Measurements from ENCODE around the gene BDH1.

The BDH1 gene

DNA sequence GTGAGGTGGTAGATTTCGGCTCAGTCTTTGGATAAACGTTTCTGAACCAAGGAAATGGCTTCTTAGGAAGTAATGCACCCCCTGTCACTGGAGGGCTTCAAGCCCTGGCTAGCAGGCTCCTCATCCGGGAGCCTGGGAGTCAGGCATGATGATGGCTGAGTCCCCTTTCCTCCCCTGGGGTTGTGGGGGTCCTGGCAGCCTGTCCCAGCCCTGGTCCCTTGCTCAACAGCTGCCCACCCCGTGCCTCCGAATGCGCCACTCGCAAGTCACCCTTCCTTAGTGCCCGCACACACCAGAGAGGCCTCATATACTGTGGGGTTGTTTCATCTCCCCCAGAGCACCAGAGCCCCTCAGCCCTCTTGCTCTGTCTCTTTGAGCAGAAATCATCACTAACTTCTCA is 48.2 kb downstream of the BDH1 start:
- no peak overlapping the region for H3K4me3 ChIP-seq (replicated peaks; ENCODE audit: low read depth, low read length)
- no peaks in the 10 kb centered on the region for H3K27me3 ChIP-seq (replicated peaks; ENCODE audit: control insufficient read depth, insufficient read depth, low read length)
- TF ChIP-seq, protein P1, sequence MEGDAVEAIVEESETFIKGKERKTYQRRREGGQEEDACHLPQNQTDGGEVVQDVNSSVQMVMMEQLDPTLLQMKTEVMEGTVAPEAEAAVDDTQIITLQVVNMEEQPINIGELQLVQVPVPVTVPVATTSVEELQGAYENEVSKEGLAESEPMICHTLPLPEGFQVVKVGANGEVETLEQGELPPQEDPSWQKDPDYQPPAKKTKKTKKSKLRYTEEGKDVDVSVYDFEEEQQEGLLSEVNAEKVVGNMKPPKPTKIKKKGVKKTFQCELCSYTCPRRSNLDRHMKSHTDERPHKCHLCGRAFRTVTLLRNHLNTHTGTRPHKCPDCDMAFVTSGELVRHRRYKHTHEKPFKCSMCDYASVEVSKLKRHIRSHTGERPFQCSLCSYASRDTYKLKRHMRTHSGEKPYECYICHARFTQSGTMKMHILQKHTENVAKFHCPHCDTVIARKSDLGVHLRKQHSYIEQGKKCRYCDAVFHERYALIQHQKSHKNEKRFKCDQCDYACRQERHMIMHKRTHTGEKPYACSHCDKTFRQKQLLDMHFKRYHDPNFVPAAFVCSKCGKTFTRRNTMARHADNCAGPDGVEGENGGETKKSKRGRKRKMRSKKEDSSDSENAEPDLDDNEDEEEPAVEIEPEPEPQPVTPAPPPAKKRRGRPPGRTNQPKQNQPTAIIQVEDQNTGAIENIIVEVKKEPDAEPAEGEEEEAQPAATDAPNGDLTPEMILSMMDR (IDR thresholded peaks at IDR 0.05; ENCODE audit: insufficient read depth, low read length, poor library complexity, severe bottlenecking) = no peak
- DNase-seq (ENCODE audit: extremely low read depth, insufficient read length) = no peak
- peaks cover 8% of the 10 kb centered on the region for H3K36me3 ChIP-seq (ENCODE audit: control insufficient read depth, insufficient read depth, low read length)

DNA sequence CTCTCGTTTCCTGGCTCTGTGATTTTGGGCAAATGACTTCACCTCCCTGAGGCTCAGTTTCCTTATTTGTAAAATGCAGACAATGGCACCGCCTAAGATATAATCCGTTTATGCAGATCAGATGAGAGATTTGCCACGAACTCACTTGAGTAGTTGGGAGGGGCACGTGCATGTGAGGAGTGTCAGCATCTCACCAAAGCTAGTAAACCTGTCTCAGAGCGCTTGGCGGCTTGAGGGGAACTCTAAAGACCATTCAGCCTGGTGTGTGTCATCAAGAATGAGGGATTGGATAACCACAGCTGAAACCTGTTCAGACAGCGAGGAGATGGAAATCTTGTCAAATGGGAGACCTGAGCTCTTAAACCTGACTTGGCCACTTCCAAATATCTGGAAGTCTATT is 48.7 kb downstream of the BDH1 start:
- Histone ChIP-seq H3K36me3 (ENCODE audit: control insufficient read depth, insufficient read depth, low read length) (peaks cover 4% of the 10 kb centered on the region; the same call in 1 of the 2 replicates), H3K27me3 (replicated peaks; ENCODE audit: control insufficient read depth, insufficient read depth, low read length) (no peaks in the 10 kb centered on the region), H3K4me3 (replicated peaks; ENCODE audit: low read depth, low read length) (no peak overlapping the region)
- no peak for DNase-seq (ENCODE audit: extremely low read depth, insufficient read length)
- TF ChIP-seq, protein P1 (IDR thresholded peaks at IDR 0.05; ENCODE audit: insufficient read depth, low read length, poor library complexity, severe bottlenecking) = no peak

DNA sequence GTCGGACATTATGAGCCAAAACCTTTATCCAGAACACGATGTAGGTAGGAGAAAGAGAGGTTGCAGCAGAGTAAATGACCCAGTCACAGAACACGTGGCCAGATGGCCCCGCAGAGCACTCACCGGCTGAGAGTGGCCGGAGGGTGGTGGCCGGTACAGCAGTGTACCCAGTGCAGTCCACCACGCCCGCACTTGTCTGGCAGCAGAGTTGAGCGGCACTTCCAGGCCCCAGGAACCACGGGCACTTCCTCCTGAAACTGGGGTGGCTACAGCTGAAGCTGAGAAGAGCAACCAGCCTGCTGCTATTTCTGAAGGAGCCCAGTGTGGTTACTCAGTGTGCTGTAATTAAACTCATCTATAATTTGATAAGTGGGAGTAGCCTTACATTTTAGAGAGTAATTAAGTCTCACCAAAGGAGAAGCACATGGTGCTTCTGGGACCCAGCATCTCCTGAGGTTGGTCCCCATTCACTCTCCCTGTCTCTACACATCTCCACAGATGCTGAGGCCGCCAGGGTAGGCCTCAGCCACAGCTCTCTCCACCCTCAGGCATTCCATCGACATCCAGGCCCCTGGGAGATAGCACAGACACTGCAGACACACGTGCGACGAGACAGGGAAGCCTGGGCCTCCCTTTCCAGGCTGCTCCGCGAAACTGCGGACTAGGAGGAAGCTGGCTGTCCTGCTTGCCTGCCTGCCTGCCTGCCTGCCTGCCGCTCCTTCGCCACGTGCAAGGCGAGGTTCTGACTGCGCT is 49.8 kb downstream of the BDH1 start:
- H3K36me3 ChIP-seq (ENCODE audit: control insufficient read depth, insufficient read depth, low read length) = no peaks in the 10 kb centered on the region; the same call in 1 of the 2 replicates
- no peaks in the 10 kb centered on the region for H3K27me3 ChIP-seq (replicated peaks; ENCODE audit: control insufficient read depth, insufficient read depth, low read length)
- H3K4me3 ChIP-seq (replicated peaks; ENCODE audit: low read depth, low read length) = no peak overlapping the region
- TF ChIP-seq, protein P1 (IDR thresholded peaks at IDR 0.05; ENCODE audit: insufficient read depth, low read length, poor library complexity, severe bottlenecking) = no peak
- no peak for DNase-seq (ENCODE audit: extremely low read depth, insufficient read length)

DNA sequence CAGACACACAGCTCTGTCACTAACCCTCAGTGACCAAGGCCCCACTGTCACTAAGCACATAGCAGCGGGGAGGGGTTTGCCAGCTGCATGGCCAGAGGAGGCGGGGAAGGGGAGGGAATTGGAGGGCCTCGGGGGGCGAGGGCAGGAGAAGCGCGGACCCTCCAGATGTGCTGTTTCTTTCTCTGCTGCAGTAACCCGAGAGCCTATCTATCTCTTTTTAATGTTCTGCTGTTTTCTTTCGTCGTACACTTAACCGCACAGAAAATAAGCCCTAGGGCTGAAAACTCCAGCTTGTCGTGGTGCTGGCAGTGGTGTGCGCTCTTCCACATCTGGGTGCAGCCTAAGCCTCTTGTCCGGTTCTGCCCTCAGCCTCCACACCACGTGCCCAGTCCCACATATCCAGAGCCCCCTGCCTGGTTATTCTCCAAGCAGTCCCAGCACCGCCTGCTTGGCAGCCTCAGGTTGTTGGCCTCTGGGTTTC is 51.1 kb downstream of the BDH1 start:
- no peak overlapping the region for H3K4me3 ChIP-seq (replicated peaks; ENCODE audit: low read depth, low read length)
- TF ChIP-seq, protein P1 (IDR thresholded peaks at IDR 0.05; ENCODE audit: insufficient read depth, low read length, poor library complexity, severe bottlenecking) = no peak
- no peaks in the 10 kb centered on the region for H3K27me3 ChIP-seq (replicated peaks; ENCODE audit: control insufficient read depth, insufficient read depth, low read length)
- DNase-seq (ENCODE audit: extremely low read depth, insufficient read length) = no peak
- H3K36me3 ChIP-seq (ENCODE audit: control insufficient read depth, insufficient read depth, low read length) = no peaks in the 10 kb centered on the region; the same call in 1 of the 2 replicates

DNA sequence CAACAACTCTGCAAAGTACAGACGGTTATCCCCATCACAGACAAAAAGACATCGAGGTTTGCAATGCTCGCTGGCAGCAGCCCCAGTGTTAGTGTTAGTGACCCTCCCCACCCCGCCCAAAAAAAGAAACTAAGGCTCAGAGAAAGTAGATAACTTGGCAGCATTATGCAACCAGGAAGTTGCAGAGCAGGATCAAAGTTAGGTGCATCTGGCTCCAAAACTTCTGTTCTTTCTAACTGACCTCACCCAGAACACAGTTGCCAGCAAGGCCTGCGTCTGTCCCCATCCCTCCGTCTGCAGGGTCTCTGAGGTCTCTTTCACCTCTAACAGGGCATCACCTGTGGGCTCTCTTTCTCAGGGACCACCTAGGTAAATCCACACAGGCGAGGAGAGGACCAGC is 51.5 kb downstream of the BDH1 start:
- TF ChIP-seq, protein P1 (IDR thresholded peaks at IDR 0.05; ENCODE audit: insufficient read depth, low read length, poor library complexity, severe bottlenecking) = no peak
- DNase-seq (ENCODE audit: extremely low read depth, insufficient read length) = no peak
- no peak overlapping the region for H3K4me3 ChIP-seq (replicated peaks; ENCODE audit: low read depth, low read length)

More for the DNA sequence above, 51.5 kb downstream of the BDH1 start:
- Histone ChIP-seq H3K27me3 (replicated peaks; ENCODE audit: control insufficient read depth, insufficient read depth, low read length) (no peaks in the 10 kb centered on the region), H3K36me3 (ENCODE audit: control insufficient read depth, insufficient read depth, low read length) (no peaks in the 10 kb centered on the region; the same call in 1 of the 2 replicates)

All from GM06990 (cell line).